Stimulated activated memory B cell treated with anti-CD40 and anti-IgM and Interleukin-4, amounts not matched to agents 10 μg/mL and 1 μg/mL and 100 μg/mL, for 72 hours (primary cell): ENCODE measurements around the gene MYBPC3.
A peak's percentile ranks its signal among the peaks of the same experiment; 100 is the strongest.

Experiments used
- ATAC-seq: fragments of 150-1000 bp; cut with Tn5 transposase; 2 replicates; pipeline ENCODE4 v1.10.0; 2021
- H3K27ac Mint-ChIP-seq: one replicate; pipeline ENCODE4 v1.8.0; 2022; ENCODE audit warnings: mild to moderate bottlenecking, mixed read lengths
- H3K27me3 Mint-ChIP-seq: one replicate; pipeline ENCODE4 v1.8.0; 2022; ENCODE audit warnings: mixed read lengths
- H3K36me3 Mint-ChIP-seq: one replicate; pipeline ENCODE4 v1.8.0; 2022; ENCODE audit warnings: mixed read lengths
- H3K4me1 Mint-ChIP-seq: one replicate; pipeline ENCODE4 v1.8.0; 2022; ENCODE audit warnings: mixed read lengths
- H3K4me3 Mint-ChIP-seq: one replicate; pipeline ENCODE4 v1.8.0; 2022; ENCODE audit warnings: mild to moderate bottlenecking, moderate library complexity, mixed read lengths
- H3K9me3 Mint-ChIP-seq: one replicate; pipeline ENCODE4 v1.8.0; 2022; ENCODE audit warnings: mixed read lengths

Gene MYBPC3

DNA sequence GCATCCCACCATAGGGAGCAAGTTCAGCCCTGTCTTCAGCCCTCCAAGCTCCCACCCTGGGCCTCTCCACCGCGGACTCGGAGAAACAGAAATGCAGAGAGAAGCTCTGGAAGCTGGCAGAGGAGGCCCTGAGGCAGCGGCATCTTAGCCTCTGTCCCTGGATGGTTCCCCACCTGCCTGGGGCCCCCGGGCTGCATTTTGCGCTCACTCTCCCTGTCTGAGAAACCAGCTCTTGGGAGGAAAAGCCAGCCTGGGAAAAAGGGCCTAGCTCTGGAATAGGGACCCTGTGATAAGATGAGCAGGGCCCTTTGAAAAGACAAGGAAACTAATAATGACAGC is 37.9 kb upstream of the MYBPC3 start:
- ATAC-seq: no peak
- Mint-ChIP-seq H3K9me3 (no peaks in the 10 kb centered on the region), H3K27me3 (no peaks in the 10 kb centered on the region), H3K4me1 (peaks cover 57% of the 10 kb centered on the region), H3K27ac (peak overlapping the region; percentile 98), H3K36me3 (no peaks in the 10 kb centered on the region), H3K4me3 (no peak overlapping the region)

DNA sequence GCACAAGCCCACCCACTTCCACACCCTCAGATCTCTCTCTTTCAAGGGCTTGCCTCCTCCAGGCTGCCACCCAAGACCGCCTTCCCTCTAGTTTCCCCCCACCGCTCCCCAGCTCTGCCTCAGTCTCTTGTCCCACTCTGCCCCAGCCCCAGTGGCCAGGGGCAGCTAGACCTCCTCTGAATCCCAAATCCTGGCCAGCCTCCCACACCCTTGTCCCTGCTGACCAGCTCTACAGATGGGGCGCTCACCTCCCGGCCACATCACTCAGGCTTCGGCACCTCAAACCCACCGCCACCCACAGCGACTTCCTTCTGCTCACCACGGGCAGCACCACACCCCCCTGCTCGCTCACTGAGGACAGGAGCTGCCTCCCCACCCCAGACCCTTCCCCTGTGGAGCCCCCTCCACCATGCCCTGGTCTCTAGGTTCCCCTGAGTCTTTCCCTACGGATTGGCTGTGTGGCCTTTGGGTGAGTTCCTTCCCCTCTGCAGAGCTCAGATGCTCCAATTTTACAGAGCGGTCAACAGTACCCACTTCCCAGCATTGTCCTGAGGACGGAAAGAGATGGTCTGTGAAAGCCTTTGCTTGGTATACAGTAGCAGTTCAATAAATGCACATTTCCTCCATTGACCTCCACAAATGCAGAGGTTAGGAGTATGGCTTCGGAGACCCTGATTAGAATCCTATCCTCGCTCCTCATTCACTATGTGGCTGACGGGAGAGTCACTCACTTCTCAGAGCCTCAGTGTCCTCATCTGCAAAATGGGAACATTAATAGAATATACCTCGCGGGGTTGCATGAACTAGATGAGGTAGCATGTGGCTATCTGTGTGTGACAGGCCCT is 37.3 kb upstream of the MYBPC3 start:
- Mint-ChIP-seq H3K36me3 (no peaks in the 10 kb centered on the region), H3K9me3 (no peaks in the 10 kb centered on the region), H3K4me3 (no peak overlapping the region), H3K27me3 (no peaks in the 10 kb centered on the region), H3K4me1 (peaks cover 53% of the 10 kb centered on the region), H3K27ac (peak overlapping the region; percentile 98)
- ATAC-seq: no peak

DNA sequence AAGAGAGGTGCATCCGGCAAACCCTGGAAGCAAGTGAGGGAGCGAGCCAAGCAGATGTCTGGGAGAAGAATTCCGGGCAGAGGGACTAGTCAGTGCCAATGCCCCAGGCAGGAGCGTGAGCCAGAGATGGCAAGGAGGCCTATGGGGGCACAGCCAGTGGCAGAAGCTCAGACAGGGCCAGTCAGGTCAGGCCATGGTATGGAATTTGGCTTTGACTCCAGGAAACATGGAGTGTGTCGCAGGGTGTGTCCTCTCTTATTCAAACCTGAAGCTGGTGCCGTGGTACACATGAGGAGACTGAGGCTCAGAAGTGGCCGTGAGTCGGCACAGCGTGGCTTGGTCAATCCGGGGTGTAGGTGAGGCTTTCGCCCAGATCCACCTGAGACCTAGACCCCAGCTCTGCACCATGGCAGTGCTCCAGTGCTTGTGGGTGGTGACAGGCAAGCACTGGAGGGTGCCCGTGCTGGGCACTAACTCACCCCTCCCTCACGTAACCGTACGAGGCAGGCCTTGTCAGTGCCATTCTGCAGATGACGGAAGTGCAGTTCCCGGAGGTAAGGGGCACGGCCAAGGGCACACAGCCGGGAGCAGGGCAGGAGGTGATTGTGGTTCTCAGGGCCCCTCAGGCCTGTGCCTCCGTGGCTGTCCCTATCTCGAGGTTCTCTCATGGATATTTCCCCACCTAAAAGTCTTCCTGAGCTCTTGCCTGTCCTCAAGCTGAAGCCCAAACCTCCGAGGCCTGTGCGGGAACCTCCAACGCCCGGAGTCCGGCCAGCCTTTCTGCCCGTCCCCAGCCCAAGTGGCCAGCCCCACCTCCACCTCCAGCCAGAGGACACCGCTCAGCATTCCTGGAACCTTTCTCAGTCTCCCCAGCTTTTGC is 36.4 kb upstream of the MYBPC3 start:
- Mint-ChIP-seq H3K27ac (peak overlapping the region; percentile 98), H3K4me1 (peaks cover 47% of the 10 kb centered on the region), H3K4me3 (no peak overlapping the region), H3K9me3 (no peaks in the 10 kb centered on the region), H3K27me3 (no peaks in the 10 kb centered on the region), H3K36me3 (no peaks in the 10 kb centered on the region)
- no peak for ATAC-seq

DNA sequence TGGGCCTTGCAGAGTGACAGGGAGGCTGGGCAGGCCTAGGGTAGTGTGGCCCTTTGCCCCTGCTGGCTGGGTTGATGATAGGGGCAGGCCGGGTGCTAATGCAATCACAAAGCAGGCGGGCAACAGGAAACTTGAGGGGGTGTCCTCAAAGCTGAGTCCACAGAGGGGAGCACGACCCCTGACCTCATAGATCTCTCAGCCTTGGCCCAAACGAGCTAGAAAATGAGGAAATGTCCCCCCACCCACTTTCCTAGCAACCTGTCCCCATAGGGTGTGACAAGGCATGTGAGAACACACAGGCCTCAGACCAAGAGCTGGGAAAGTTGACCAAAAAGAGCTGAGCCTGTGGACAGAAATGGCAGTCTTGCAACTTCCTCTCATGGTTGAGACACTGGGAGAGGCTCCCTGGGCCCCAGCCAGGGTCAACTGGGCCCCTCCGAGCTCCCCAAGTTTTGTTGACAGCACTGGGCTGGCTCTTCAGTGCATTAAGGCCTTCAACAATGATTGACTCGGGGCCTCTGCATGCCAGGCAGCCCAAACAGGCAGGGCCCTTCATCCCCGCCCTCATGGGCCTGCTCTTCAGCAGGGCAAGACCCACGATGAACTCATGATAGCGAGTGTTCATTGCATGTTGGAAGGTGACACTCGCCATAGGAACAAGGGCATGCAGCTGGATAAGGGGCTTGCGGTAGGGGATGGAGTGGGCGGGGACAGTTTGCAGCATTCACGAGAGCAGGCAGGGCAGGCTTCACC is 35.6 kb upstream of the MYBPC3 start:
- Mint-ChIP-seq H3K4me1 (peaks cover 43% of the 10 kb centered on the region), H3K9me3 (no peaks in the 10 kb centered on the region), H3K27ac (no peak overlapping the region), H3K27me3 (no peaks in the 10 kb centered on the region), H3K4me3 (no peak overlapping the region), H3K36me3 (no peaks in the 10 kb centered on the region)
- ATAC-seq: no peak

DNA sequence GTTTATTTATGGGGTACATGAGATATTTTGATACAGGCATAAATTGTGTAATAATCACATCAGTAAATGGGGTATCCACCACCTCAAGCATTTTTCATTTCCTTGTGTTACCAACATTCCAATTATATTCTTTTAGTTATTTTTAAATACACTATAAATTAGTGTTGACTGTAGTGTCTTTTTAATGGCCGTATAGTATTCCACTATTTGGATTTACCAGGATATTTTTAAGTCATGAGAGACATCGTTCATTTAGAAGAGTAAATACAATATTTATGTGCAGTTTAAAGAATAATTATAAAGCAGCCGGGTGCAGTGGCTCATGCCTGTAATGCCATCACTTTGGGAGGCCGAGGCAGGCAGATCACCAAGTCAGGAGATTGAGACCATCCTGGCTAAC is 32.0 kb upstream of the MYBPC3 start:
- H3K4me3 Mint-ChIP-seq: no peak overlapping the region
- ATAC-seq: no peak
- no peaks in the 10 kb centered on the region for H3K9me3 Mint-ChIP-seq
- H3K4me1 Mint-ChIP-seq: peaks cover 19% of the 10 kb centered on the region
- no peak overlapping the region for H3K27ac Mint-ChIP-seq
- H3K27me3 Mint-ChIP-seq: no peaks in the 10 kb centered on the region
- no peaks in the 10 kb centered on the region for H3K36me3 Mint-ChIP-seq

DNA sequence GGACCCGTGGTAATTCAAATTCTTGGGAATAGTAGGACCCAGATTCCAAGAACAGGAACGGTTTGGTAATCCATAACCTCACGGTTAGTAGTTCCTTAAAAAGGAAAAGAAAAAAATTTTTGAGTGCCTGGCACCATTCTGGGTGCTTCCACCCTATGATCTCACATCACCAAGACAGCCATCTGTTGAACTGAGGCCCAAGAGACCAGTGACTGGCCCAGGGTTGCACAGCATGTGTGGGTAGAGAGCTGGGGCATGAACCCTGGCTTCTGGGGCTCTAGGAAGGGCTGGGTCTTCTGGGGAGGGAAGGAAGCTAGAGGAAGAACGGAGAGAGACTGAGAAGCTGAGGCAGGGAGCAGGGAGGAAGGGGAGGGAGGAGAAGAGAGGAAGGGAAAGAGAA is 30.6 kb upstream of the MYBPC3 start:
- H3K4me3 Mint-ChIP-seq: no peak overlapping the region

DNA sequence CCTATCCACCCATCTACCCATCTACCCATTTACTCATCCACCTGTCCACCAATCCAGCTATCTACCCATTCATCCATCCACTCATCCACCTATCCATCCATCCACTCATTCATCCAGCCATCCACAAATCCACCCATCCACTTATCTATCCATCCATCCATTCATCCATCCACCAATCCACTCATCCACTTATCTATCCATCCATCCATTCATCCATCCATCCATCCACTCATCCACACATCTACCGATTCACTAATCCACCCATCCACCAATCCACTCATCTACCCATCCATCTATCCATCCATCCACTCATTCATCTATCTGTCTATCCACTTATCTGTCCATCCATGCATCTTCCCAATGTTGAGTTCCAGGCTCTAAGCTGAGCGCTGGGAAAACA is 27.6 kb upstream of the MYBPC3 start:
- Mint-ChIP-seq H3K27me3 (no peaks in the 10 kb centered on the region), H3K9me3 (no peaks in the 10 kb centered on the region), H3K4me1 (peaks cover 32% of the 10 kb centered on the region), H3K4me3 (no peak overlapping the region), H3K27ac (no peak overlapping the region), H3K36me3 (peaks cover 18% of the 10 kb centered on the region)
- ATAC-seq: no peak

More for the DNA sequence above, 30.6 kb upstream of the MYBPC3 start:
- no peak for ATAC-seq
- no peaks in the 10 kb centered on the region for H3K9me3 Mint-ChIP-seq
- peaks cover under 1% of the 10 kb centered on the region for H3K36me3 Mint-ChIP-seq
- H3K27me3 Mint-ChIP-seq: no peaks in the 10 kb centered on the region
- H3K4me1 Mint-ChIP-seq: peaks cover 14% of the 10 kb centered on the region
- H3K27ac Mint-ChIP-seq: peak overlapping the region; percentile 71

DNA sequence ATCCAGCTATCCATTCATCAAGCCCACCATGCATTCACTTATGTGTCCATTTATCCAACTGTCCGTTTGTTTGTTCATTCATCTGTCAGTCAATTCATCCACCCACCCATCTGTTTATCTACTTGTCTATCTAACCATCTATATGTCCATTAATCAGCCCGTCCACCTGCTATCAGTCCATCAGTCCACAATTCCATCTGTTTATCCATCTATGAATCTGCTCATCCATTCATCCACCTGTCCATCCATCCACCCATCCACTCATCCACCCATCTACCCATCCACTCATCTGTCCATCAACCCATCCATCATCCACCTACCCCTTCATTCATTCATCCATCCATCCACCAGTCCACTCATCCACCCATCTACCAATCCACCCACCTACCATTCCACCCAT is 26.8 kb upstream of the MYBPC3 start:
- ATAC-seq: no peak
- Mint-ChIP-seq H3K9me3 (no peaks in the 10 kb centered on the region), H3K36me3 (peaks cover 22% of the 10 kb centered on the region), H3K27ac (no peak overlapping the region), H3K4me1 (peaks cover 40% of the 10 kb centered on the region), H3K4me3 (no peak overlapping the region), H3K27me3 (no peaks in the 10 kb centered on the region)

DNA sequence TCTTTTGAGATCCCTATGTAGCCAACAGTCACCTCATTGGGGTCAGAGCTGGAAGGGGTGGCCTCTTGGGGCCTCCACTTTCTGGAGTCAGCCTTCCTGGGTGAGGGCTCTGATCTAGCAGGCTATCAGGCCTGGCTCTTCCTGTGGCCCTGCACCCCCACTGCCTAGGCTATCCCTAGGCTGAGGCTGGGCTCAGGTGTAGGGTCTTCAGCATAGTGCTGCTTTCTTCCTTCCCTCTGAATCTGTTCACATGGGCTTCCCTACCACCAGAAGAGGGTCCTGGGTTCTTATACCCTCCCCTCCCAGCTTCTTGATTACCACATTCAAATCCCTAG is 26.3 kb upstream of the MYBPC3 start:
- peaks cover 45% of the 10 kb centered on the region for H3K4me1 Mint-ChIP-seq
- H3K9me3 Mint-ChIP-seq: no peaks in the 10 kb centered on the region
- H3K27ac Mint-ChIP-seq: no peak overlapping the region
- no peak overlapping the region for H3K4me3 Mint-ChIP-seq
- no peak for ATAC-seq
- no peaks in the 10 kb centered on the region for H3K27me3 Mint-ChIP-seq
- H3K36me3 Mint-ChIP-seq: peaks cover 22% of the 10 kb centered on the region

DNA sequence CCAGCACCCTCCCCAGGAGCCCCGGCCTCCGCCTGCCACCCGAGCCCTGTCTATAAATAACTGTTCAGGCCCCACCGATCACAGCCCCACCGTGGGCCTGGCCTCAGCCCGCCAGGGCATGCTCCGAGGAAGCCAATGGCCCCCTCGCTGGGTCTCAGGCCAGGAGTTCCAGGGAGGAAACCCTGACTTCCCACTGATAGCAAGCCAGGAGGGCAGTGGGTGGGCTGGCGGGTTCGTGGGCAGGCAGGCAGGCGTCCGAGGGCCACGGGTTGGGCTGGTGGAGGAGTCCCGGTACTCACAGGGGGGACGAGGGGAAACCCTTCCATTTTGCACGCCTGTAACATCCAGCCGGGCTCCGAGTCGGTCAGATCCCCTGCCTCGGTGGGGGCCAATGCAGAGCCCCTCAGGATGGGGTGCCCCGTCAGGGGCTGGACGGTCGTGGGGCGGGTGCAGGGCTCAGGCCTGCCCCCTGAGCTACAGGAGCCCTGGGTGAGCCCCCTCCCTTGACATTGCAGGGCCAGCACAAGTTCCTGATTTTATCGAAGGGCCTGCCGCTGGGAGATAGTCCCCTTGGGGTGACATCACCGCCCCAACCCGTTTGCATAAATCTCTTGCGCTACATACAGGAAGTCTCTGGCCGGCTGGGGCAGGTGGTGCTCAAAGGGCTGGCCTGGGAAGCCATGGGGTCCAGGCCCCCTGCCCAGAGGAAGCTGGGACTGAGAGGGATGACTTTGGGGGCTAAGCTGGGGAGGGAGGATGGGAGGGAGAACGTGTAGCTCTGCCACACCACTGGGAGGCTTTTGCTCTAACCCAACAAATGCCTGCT is 25.7 kb upstream of the MYBPC3 start, which contains the start of gene SPI1:
SPI1 (minus strand) TSS at position 538 of the 826 bp plus-strand sequence; CDS start at position 344, 194 bp downstream.
- H3K4me3 Mint-ChIP-seq: no peak within 1 kb of the TSS
- H3K4me1 Mint-ChIP-seq: peaks cover 45% of the 10 kb centered on the region
- no peak within 1 kb of the TSS for H3K27ac Mint-ChIP-seq

DNA sequence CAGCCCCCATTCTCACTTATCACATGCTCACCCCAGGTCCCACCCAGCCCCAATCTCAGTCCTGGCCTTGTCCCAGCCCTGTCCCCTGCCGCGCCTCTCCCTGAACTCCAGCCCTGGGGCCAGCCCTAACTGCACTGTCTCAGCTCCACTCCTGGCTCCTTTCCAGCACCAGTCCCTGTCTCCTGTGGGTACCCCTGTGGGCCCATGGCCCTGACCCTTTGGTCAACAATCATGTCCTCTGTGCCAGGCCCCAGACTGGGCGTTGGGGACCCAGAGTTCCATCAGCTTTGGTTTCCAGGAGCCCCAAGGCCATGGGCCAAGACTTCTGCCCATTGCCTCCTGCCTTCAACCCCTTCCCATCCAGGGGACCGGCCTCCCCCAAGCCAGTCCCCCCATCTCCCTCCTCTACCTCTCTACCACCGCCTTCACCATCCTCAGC is 25.1 kb upstream of the MYBPC3 start:
- H3K4me1 Mint-ChIP-seq: peaks cover 45% of the 10 kb centered on the region
- peaks cover 24% of the 10 kb centered on the region for H3K36me3 Mint-ChIP-seq
- peak; percentile 44 for ATAC-seq
- no peaks in the 10 kb centered on the region for H3K27me3 Mint-ChIP-seq
- no peaks in the 10 kb centered on the region for H3K9me3 Mint-ChIP-seq
- H3K4me3 Mint-ChIP-seq: no peak overlapping the region
- no peak overlapping the region for H3K27ac Mint-ChIP-seq

More for the DNA sequence above, 25.7 kb upstream of the MYBPC3 start, which contains the start of gene SPI1:
- peaks cover 22% of the 10 kb centered on the region for H3K36me3 Mint-ChIP-seq
- ATAC-seq: peak; percentile 90
- no peaks in the 10 kb centered on the region for H3K27me3 Mint-ChIP-seq
- no peaks in the 10 kb centered on the region for H3K9me3 Mint-ChIP-seq

DNA sequence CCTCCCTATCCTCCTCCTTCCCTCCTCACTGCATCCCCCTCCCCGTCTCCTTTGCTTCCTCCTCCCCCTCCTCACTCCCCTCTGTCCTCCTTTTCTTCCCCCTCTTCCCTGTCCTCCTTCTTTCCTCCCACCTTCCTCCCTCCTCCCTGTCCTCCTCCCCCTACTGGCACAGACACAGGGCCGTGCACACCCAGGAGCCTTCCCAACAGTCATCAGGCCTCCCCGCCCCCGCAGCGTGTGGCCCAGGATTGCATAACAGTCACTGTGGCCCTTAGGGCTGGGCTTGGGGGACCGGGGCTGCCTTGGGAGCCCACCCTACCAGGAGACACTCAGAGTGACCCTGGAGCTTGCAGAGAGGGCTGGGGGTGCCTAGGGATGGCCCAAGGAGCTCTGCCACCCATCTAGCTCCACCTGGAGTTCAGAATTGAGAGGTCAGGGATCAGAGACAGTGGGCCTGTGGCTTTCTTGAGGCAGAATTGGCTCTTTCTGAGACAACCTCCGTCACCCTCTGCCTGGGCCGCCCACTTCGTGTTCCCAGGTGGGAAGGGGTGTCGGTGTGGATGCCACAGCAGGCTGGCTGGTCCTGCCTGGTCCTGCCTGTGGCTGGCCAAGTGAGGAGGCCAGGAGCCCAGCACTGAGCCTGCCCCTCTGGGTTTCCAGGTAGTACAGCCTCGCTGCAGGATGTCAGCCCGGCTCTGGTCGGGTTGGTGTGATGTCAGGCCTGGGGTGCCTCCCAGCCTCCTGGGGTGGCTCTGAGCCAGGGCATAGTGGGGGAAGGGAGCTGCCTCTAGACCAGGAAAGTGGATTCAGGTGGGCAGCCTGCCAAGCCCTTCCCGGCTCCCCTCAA is 24.2 kb upstream of the MYBPC3 start:
- Mint-ChIP-seq H3K36me3 (peaks cover 33% of the 10 kb centered on the region), H3K9me3 (no peaks in the 10 kb centered on the region), H3K4me3 (no peak overlapping the region), H3K27me3 (no peaks in the 10 kb centered on the region), H3K27ac (no peak overlapping the region), H3K4me1 (peaks cover 48% of the 10 kb centered on the region)
- peak; percentile 66 for ATAC-seq

DNA sequence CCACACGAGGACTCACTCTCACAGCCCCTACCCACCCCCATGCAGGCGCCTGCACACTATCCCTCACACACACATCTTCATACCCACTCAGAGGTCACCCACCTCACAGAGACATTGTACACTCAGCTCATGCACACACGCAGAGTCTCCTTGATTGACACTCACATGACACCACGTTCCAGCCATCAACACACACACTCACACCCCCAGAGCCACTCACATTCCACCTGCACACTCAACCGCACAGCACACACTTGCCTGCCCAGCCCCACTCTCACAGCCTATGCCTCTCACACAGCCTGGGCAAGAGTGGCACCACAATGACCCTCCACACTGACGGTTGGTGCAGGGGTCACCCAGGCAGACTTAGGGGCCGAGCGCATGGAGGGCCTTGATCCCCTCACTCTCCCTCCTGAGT is 23.6 kb upstream of the MYBPC3 start:
- H3K9me3 Mint-ChIP-seq: no peaks in the 10 kb centered on the region
- no peaks in the 10 kb centered on the region for H3K27me3 Mint-ChIP-seq
- no peak overlapping the region for H3K27ac Mint-ChIP-seq
- no peak for ATAC-seq
- H3K4me1 Mint-ChIP-seq: peaks cover 51% of the 10 kb centered on the region
- H3K36me3 Mint-ChIP-seq: peaks cover 36% of the 10 kb centered on the region
- H3K4me3 Mint-ChIP-seq: no peak overlapping the region
